Measurements from ENCODE around the gene LAMA5. TPM values are rescaled to one million over a fixed set of nuclear protein-coding genes. Genes with fewer than 3 reads are reported as not detected.

LAMA5 gene
- total and polyA plus RNA-seq, 2 experiments from 2014 or later, result 201 to 298 TPM

DNA sequence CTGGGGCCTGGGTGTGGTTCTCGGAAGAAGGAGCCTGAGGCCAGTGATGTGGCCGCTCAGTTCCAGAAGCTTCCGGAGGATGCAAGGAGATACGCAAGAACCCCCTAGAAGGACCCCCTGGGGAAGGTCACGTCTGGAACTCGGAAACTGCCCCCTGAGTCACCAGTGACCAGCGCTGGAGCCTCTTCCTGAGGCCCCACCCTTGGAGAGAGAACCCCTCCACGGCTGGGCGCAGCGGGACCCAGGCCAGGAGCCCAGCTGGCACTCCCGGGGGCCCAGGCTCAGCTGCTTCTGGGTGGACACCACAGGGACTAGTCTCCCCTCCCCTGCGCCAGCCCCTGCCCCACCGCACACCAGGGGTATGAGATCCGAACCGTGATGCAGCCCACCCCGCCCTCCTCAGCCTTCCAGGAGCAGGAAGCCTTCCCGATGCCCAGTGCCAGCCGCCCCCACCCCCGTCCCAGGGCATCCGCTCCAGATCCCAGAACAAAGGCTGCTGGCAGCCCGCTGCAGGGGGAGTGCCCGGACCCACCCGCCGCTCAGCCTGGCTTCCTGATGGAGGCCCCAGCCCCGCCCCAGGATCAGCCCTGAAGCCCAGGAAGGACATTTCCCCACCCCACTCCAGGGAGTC is 7.5 kb downstream of the LAMA5 start (continued):
- TF ChIP-seq, protein P1, sequence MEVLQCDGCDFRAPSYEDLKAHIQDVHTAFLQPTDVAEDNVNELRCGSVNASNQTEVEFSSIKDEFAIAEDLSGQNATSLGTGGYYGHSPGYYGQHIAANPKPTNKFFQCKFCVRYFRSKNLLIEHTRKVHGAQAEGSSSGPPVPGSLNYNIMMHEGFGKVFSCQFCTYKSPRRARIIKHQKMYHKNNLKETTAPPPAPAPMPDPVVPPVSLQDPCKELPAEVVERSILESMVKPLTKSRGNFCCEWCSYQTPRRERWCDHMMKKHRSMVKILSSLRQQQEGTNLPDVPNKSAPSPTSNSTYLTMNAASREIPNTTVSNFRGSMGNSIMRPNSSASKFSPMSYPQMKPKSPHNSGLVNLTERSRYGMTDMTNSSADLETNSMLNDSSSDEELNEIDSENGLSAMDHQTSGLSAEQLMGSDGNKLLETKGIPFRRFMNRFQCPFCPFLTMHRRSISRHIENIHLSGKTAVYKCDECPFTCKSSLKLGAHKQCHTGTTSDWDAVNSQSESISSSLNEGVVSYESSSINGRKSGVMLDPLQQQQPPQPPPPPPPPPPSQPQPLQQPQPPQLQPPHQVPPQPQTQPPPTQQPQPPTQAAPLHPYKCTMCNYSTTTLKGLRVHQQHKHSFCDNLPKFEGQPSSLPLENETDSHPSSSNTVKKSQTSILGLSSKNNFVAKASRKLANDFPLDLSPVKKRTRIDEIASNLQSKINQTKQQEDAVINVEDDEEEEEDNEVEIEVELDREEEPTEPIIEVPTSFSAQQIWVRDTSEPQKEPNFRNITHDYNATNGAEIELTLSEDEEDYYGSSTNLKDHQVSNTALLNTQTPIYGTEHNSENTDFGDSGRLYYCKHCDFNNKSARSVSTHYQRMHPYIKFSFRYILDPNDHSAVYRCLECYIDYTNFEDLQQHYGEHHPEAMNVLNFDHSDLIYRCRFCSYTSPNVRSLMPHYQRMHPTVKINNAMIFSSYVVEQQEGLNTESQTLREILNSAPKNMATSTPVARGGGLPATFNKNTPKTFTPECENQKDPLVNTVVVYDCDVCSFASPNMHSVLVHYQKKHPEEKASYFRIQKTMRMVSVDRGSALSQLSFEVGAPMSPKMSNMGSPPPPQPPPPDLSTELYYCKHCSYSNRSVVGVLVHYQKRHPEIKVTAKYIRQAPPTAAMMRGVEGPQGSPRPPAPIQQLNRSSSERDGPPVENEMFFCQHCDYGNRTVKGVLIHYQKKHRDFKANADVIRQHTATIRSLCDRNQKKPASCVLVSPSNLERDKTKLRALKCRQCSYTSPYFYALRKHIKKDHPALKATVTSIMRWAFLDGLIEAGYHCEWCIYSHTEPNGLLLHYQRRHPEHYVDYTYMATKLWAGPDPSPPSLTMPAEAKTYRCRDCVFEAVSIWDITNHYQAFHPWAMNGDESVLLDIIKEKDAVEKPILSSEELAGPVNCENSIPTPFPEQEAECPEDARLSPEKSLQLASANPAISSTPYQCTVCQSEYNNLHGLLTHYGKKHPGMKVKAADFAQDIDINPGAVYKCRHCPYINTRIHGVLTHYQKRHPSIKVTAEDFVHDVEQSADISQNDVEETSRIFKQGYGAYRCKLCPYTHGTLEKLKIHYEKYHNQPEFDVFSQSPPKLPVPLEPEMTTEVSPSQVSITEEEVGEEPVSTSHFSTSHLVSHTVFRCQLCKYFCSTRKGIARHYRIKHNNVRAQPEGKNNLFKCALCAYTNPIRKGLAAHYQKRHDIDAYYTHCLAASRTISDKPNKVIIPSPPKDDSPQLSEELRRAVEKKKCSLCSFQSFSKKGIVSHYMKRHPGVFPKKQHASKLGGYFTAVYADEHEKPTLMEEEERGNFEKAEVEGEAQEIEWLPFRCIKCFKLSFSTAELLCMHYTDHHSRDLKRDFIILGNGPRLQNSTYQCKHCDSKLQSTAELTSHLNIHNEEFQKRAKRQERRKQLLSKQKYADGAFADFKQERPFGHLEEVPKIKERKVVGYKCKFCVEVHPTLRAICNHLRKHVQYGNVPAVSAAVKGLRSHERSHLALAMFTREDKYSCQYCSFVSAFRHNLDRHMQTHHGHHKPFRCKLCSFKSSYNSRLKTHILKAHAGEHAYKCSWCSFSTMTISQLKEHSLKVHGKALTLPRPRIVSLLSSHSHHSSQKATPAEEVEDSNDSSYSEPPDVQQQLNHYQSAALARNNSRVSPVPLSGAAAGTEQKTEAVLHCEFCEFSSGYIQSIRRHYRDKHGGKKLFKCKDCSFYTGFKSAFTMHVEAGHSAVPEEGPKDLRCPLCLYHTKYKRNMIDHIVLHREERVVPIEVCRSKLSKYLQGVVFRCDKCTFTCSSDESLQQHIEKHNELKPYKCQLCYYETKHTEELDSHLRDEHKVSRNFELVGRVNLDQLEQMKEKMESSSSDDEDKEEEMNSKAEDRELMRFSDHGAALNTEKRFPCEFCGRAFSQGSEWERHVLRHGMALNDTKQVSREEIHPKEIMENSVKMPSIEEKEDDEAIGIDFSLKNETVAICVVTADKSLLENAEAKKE (CRISPR knock-in tag; IDR thresholded peaks at IDR 0.05), result no peak
- TF ChIP-seq, protein P2, sequence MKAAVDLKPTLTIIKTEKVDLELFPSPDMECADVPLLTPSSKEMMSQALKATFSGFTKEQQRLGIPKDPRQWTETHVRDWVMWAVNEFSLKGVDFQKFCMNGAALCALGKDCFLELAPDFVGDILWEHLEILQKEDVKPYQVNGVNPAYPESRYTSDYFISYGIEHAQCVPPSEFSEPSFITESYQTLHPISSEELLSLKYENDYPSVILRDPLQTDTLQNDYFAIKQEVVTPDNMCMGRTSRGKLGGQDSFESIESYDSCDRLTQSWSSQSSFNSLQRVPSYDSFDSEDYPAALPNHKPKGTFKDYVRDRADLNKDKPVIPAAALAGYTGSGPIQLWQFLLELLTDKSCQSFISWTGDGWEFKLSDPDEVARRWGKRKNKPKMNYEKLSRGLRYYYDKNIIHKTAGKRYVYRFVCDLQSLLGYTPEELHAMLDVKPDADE (IDR thresholded peaks at IDR 0.05), result no peak
- no peak for TF ChIP-seq EZH2 (IDR thresholded peaks at IDR 0.05; ENCODE audit: low read depth, unreplicated experiment)
- TF ChIP-seq STAT1 (IDR thresholded peaks at IDR 0.05; ENCODE audit: unreplicated experiment), result no peak
- no peak for TF ChIP-seq NANOG (IDR thresholded peaks at IDR 0.05; ENCODE audit: borderline replicate concordance)
- TF ChIP-seq EZH2phosphoT487 (IDR thresholded peaks at IDR 0.05; ENCODE audit: unreplicated experiment), result no peak
- no peak for TF ChIP-seq JUNB (IDR thresholded peaks at IDR 0.05; ENCODE audit: unreplicated experiment)
- TF ChIP-seq, protein P3, sequence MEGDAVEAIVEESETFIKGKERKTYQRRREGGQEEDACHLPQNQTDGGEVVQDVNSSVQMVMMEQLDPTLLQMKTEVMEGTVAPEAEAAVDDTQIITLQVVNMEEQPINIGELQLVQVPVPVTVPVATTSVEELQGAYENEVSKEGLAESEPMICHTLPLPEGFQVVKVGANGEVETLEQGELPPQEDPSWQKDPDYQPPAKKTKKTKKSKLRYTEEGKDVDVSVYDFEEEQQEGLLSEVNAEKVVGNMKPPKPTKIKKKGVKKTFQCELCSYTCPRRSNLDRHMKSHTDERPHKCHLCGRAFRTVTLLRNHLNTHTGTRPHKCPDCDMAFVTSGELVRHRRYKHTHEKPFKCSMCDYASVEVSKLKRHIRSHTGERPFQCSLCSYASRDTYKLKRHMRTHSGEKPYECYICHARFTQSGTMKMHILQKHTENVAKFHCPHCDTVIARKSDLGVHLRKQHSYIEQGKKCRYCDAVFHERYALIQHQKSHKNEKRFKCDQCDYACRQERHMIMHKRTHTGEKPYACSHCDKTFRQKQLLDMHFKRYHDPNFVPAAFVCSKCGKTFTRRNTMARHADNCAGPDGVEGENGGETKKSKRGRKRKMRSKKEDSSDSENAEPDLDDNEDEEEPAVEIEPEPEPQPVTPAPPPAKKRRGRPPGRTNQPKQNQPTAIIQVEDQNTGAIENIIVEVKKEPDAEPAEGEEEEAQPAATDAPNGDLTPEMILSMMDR (conservative IDR thresholded peaks at IDR 0.05; ENCODE audit: low read depth in 2 of 2), result no peak

All from GM23338 (cell line).